Skeletal muscle cell (primary cell): ENCODE data around the gene PROK1.
"Not testable (repeated sequence)": the region's sequence is repeated elsewhere in the genome, so short reads cannot be mapped to it uniquely, and the experiment has no call there.

Source experiments
- DNase-seq: peaks from one replicate; pipeline ENCODE4 v3.0.0-alpha.2; 2010; ENCODE audit warnings: low read depth
- H3K4me3 ChIP-seq: 2 replicates; pipeline ENCODE4 v1.5.1; 2011; ENCODE audit warnings: low read depth, mild to moderate bottlenecking, control low read depth, low read length, moderate library complexity

Gene PROK1, protein sequence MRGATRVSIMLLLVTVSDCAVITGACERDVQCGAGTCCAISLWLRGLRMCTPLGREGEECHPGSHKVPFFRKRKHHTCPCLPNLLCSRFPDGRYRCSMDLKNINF

DNA sequence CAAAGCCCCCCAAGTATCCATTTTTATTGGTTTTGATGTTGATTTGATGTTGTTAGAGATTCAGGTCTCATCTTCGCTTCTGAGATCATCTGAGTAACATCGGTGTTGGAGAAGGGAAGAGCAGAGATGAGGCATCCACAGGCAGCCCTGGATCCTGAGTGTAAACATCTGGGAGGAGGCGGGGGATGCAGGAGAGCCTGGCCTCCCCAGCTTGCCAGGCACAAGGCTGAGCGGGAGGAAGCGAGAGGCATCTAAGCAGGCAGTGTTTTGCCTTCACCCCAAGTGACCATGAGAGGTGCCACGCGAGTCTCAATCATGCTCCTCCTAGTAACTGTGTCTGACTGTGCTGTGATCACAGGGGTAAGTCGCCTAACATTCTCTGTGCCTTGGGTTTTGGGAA is at the start of gene PROK1:
Gene PROK1, plus strand, starts transcription at position 221 of the 400 bp plus-strand sequence. Its CDS starts 68 bp downstream, at position 289.
- no peak for DNase-seq
- H3K4me3 ChIP-seq, result no peak within 1 kb of the TSS

DNA sequence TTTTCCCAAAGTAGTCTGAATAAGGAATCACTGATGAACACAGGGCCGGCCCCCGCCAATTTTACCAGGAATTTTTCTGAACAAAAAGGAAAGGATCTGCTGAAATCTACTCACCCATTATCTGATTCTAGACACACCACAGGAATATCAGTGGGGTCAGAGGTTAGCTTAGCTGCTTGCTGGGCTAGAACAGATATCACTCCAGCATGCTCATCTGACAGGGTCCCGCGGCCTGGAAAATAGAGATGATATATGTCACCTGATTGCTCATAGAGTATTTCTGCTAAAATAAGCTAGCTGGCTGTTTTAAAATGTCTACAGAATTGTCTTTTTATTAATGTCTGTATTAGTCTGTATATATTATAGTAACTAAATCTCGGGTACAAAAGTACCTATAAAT is 47.1 kb upstream of the PROK1 start:
- no peak overlapping the region for H3K4me3 ChIP-seq
- no peak for DNase-seq

DNA sequence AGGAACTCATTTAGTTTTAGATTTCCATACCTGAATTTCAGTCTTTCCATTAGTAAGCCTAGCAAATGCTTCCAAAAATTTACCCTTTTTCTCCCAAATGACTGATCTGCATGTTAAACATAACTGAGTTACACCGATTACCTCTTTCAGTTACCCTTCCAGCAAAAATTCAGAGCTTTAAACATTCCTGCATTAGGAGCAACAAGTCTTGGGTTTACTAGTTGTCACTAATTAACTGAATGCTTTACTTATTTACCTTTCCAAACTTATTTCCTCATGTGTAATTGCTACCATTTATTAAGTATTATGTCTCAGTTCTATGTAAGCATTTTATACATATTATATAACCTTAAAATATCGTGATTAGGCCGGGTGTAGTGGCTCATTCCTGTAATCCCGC is 46.5 kb upstream of the PROK1 start:
- DNase-seq, result no peak
- no peak overlapping the region for H3K4me3 ChIP-seq

DNA sequence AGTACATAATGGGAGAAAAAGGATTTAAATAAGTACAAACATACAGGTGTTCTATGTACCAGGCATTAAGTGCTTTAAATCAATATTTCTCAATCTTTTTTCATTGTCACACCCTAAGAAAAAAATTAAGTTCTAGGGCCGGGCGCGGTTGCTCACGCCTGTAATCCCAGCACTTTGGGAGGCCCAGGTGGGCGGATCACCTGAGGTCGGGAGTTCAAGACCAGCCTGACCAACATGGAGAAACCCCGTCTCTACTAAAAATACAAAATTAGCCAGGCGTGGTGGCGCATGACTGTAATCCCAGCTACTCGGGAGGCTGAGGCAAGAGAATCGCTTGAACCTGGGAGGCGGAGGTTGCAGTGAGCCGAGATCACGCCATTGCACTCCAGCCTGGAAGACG is 44.5 kb upstream of the PROK1 start:
- H3K4me3 ChIP-seq, result peak overlapping the region; percentile 92
- not testable (repeated sequence) for DNase-seq

DNA sequence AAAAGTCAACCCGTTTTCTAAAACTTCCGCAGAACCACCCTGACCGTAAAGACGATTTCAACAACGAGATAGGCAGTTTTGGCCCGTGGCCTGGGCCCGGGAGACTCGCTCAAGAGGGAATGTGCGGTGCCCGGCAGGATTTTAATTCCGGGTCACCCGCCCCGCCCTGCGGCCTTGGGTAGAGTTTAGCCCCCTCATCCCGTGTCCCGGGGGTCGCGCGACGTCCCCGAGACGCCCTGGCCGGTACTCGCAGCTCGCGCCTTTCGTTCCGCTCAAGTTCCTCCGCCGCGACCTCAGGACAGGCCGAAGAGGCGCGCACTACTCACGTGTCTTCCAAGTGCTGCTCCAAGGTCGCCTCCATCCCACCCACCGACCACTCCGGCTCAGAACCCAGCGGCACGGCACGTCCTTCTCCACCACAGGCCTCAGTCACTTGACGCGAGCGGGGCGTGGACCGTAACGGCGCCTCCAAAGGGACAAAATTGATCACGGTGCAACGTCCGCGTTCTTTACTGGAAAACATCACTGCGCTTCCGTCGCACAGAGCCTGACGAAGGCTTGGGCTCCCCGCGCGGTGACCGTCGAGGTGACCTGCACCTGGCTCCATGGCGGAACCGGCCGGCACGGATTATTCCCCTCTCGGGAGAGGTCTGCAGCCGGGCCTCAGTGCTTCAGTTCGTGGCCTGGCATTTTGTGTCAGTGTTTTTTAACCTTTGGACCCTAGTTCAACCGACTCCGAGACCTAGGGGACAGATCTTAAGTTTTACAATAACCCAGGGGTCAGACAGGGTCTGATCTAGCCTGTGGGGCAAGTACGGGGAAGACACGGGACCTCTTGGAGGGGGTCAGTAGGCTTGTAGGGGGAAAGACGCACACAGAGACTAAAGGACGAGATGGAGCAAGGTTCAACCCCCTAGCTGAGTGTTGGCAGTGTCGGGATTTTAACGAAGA is 43.4 kb upstream of the PROK1 start, which contains the start of gene LAMTOR5:
Gene LAMTOR5, minus strand, starts transcription at position 435 of the 951 bp plus-strand sequence. Its CDS starts 74 bp downstream, at position 361.
- peak within 1 kb of the TSS; percentile 92 for H3K4me3 ChIP-seq
- DNase-seq, result peak; percentile 78

DNA sequence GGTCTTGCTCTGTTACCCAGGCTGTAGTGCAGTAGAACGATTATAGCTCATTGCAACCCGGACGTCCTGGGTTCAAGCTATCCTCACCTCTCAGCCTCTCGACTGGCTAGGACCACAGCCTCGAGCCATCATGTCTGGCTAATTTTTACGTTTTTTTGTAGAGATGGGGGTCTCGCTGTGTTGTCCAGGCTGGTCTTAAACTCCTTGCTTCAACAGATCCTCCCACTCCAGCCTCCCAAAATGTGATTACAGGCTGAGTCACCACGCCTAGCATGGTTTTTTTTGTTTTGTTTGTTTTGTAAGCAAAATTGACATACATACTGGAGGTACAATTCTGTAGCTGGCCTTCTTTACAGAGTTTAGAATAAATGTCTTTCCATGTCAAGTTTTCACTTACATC is 42.5 kb upstream of the PROK1 start:
- H3K4me3 ChIP-seq, result peak overlapping the region; percentile 92

DNA sequence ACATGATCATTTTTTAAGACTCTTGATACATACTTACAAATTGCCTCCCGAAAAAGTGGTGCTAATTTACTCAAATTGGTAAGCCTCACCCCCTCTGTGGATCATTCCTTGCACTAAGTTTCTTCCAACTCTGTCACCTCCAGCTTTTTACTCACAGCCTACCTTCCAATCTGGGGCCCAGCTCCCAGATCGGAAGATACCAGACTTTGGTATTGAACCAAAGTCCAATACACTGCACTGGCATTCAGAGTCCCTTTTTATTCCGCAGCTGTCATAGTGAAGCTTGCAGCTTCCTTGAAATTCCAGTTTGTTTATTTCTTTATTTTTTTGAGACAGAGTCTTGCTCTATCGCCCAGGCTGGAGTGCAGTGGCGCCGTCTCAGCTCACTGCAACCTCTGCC is 41.6 kb upstream of the PROK1 start:
- no peak overlapping the region for H3K4me3 ChIP-seq
- DNase-seq, result no peak

More for the DNA sequence above, 42.5 kb upstream of the PROK1 start:
- DNase-seq, result no peak

DNA sequence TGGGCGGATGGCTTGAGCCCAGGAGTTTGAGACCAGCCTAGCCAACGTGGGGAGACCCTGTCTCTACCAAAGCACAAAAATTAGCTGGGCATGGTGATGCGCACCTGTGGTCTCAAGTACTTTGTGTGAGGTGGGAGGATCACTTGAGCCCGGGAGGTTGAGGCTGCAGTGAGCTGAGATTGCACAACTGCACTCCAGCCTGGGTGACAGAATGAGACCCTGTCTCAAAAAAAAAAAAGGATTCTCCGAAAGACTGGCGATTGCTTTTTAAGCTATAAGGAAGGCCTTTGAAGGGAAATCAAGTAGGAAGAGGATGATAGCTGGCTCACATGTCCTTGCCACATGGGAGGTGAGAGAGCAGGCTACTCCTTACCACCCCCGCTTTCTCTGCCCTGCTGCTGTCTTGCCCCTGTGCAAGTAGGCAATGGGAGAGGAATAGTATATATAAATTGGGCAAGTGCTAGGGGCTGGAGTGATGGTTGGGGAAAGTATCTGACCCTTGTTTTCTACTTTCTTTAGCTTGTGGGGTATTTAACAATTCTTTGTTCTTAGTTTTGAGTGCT is 39.7 kb upstream of the PROK1 start:
- no peak for DNase-seq
- H3K4me3 ChIP-seq, result no peak overlapping the region

DNA sequence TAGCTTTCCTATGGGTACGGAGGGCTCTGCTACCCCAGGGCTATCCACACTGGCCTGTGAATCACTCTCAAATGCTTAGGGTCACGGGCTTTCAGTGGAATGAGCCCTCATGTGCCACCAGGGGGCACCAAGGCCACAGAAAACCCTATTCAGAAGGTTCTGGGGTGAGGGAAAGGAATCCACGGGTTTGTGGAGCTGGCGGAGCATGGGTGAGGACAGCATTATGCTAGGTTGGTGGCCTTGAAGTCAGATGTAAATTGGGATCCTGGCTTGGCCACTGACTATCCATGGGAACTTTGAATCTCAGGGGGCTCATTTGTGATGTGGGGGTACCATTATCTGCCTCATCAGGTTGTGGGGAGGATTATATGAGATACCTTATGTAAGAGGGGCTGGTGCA is 38.4 kb upstream of the PROK1 start:
- H3K4me3 ChIP-seq, result no peak overlapping the region
- DNase-seq, result no peak

DNA sequence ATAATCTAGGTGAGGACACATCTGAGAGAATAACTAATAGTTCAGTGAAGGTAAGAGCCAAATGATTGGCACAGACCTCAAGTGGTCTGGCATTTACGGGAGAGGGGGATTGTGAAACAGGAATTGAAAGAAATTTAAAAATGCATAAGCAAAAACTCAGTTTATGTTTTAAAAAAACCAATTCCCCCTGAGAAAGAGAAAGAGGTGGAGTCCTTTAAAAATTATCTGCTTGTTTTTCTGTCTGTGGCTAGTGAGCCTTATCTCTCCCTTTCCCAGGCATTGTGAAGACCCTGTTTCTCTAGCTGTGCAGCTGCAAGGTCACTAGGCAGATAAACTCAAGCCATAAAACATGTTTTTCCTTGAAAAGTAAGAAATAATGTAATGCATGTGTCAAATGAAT is 37.9 kb upstream of the PROK1 start:
- DNase-seq, H3K4me3 ChIP-seq: not testable (repeated sequence)

DNA sequence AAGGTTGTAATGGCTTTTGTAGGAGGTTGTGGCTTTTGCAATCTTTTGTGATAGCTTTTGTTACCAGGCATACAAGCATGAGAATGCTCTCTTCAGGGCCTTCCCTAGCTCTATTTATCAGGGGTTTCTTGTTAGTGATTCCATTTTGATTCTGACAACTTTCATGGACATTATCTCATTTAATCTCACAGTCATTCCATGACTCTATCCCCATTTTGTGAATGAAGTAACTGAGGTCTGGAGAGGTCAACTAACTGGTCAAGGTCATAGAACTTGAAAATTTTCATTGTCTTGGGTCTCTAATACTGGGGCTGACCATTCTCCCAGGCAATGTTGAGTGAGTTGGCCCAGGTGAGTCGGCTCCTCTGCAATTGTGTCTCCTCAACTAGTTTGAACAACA is 32.2 kb upstream of the PROK1 start:
- DNase-seq, result no peak
- no peak overlapping the region for H3K4me3 ChIP-seq

DNA sequence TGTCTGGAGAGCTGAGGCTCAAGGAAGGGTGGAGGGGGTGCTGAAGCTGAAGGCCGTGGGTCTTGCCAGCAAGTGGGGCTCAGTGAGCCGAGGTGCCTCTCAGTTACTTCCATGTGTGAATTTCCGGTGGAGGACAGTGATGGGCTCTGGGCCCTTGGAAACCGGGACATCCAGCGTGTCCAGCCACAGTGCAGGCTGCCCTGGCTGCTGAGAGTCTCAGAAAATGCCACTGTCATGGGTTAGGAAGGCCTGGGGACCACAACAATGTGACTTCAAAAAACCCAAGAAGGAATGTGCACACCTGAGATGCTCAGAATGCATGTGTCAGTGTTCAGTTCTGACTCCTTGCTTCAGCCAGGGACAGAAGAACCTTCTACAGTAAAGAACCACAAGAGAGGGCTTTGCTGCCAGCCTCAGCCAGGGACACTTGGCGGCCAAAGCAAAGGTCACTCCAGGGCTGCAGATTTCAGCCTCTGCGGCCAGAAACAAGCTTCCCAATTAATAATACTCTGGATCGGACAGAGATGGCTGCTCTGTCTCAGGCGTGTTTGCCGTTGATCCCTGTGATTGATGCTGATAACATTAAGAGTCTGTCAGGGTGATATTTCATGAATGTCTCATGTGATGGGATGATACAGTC is 30.8 kb upstream of the PROK1 start:
- no peak overlapping the region for H3K4me3 ChIP-seq
- no peak for DNase-seq

DNA sequence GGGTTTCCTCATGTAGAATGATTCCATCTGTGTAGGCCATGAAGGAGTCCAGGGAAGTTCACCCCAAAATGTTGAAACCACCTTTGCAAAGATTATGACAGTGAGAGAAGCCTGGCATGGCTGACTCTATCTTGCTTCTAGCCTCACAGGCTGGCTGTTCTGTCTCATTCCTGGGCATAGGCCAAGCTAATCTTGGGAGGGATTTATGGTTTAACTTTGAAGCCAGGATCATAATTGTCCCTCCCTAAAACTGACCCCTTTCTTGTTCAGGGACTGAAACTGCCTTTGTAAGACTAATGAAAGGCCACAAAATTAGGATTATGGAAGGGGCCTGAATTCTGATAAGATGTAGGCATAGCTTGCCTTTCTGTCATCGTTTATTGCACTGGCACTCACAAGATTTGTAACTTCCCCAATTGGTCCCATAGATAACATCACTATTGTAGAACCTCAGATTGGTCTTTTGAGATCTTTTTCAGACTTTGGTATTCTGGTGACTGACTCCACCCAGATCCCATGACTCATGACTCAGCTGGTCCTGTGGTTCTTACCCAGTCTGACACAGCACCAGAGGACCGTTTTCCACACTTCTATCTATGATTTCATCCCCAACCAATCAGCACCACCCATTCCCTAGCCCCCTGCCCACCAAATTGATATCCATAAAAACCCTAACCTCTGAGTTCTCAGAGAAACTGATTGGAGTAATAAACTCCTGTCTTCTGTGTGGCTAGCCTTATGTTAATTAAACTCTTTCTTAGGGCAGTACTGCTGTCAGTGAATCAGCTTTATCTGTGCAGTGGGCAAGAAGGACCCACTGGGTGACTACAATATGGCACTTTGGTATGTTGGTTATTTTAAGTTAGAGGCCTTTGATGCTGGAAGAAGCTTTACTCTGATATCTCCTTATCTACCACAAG is 29.8 kb upstream of the PROK1 start:
- no peak for DNase-seq
- H3K4me3 ChIP-seq, result no peak overlapping the region

DNA sequence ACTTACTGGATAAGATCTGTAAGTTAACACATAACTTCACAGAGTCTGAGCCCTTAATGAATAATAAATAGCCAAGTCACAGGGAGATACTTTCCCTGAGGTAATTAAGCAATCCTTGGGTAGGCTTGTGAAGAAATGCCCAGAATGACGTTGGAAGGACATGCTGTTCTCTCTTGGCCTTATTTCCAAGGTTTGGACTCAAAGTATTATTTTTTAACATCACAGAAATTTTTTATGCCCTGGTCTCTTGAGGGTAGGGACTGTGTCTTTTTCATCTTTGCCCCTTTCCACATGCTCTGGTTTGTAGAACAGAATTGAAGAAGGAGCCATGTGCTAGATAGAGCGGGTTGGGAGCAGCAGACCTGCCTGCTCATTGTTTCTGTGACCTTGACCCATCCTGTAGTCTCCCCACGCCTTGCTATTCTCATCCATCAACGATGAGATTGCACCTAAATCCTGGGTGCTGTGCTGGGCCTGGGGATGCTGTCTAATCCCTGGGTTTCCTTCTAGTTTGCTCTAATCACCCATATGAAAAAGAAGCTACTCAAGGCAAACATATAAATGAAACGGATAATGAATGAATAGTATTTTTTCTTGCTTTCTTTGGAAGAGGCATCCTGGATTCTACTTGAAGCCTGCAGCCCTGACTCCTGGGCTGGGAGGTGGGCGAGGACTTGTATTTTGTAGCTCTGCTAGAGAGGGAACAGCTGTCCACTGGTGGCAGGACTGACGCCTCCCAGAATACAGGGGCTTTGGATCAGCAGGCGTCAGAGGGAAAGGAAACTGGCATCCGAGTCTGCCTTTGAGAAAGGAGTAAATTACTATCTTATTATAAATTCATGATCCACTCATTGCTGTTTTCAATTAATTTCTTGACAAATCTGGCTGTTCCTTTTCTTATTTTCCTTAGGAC is 26.0 kb upstream of the PROK1 start:
- no peak for DNase-seq
- H3K4me3 ChIP-seq, result no peak overlapping the region

DNA sequence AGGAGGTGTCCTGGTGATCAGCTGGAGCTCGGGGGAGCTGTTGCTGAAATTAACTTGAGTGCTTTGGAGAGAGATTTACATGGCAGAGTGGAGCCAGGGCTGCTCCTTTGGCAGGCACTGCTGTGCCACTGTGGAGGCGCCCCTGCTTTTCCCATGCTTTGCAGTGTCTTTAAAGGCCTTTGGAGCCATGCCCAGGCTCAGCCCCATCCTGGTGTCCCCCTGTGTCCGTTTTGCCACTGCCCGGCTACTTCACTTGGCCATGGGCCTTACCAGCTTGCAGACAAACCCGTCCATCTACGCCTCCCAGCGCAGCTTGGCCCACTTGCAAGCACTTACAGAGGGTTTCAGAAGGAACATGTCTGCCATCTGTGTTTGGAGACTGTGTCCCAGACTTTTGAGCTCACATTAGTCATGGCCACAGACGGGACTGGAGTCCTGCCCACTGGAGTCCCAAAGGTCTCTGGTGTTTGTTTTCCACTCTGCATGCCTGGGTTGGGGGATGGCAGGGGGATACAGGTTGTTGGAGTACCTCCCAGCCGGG is 25.3 kb upstream of the PROK1 start:
- no peak for DNase-seq
- H3K4me3 ChIP-seq, result no peak overlapping the region

DNA sequence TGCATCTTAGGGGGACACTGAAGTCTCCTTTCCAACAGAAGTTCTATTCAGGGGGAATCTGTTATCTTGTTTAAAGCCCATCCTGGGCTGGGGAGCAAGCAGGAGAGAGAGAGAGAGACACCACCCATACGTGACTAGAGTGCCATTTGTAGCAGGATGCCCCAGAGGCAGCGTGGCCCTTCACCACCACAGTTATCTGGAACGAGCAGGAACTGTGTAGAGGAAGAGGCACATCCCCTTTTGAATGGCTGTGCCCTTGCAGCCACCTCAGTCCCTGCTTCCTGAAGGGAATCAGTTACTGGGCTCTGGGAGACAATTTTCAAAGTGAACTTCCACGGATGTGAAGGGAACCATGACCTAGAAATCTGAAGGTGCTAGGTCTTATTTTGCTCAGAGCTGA is 24.1 kb upstream of the PROK1 start:
- DNase-seq, result no peak

DNA sequence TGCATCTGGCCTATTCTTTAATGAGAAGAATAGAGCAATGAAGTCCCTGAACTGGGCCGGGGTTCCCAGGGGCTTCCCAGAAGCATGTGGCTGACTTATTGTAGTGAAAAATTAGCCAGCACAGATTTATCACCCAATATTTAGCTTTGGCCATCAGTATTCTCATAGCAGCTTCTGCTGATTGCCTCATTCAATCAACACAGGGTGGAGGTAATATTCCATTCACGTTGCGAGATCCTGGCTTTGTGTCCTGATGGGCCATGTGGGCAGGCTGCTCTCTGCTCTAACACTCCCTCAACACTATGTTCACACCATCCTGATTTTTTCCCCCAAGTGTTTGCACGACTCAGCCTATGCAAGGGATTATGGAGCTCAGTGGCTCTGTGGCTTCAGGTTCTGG is 22.0 kb upstream of the PROK1 start:
- DNase-seq, result no peak

More for the DNA sequence above, 24.1 kb upstream of the PROK1 start:
- H3K4me3 ChIP-seq, result no peak overlapping the region

DNA sequence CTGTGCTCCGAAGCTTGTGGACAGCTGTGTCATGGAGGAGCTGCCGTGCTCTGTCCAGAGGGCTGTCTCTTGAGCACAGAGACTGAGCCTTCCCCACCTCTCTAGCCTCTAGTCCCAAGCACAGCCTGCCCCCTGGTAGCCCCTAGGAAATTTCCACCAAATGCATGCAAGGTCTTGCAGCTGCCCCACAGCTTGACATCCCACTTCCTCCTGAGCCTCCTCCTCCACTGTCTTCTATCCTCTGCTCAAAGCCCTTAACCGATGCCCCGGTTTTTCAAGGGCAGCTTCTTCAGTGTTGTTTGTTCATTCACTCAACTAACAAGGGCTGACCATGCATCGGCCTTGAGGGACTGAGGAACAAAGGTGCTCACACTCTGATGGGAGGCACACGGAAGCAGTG is 20.6 kb upstream of the PROK1 start:
- no peak for DNase-seq
- no peak overlapping the region for H3K4me3 ChIP-seq

More for the DNA sequence above, 22.0 kb upstream of the PROK1 start:
- H3K4me3 ChIP-seq, result no peak overlapping the region
